IPS DF 4.7 (cell line): ENCODE measurements around the gene HELZ2.

Source experiments
- DNase-seq: peaks from one replicate; pipeline ENCODE4 v3.0.0-alpha.2; 2013; ENCODE audit warnings: low spot score; ENCODE audit errors: extremely low read depth

The HELZ2 gene

GRCh38 chr20:63598479-63599395 lies 24.7 kb upstream of the HELZ2 start:
- no peak for DNase-seq

- DNase-seq = no peak
Observed at GRCh38 chr20:63597651-63598478, 23.8 kb upstream of the HELZ2 start.

- no peak for DNase-seq
Observed at GRCh38 chr20:63596423-63596822, 22.4 kb upstream of the HELZ2 start.

GRCh38 chr20:63595416-63596127 lies 21.5 kb upstream of the HELZ2 start:
- DNase-seq = no peak

- no peak for DNase-seq
Observed at GRCh38 chr20:63594043-63594561, 20.1 kb upstream of the HELZ2 start.

GRCh38 chr20:63592661-63593060 lies 18.6 kb upstream of the HELZ2 start:
- DNase-seq = no peak

GRCh38 chr20:63591786-63592355 lies 17.8 kb upstream of the HELZ2 start:
- DNase-seq = no peak

GRCh38 chr20:63591147-63591533 lies 17.1 kb upstream of the HELZ2 start:
- no peak for DNase-seq

- DNase-seq = no peak
Observed at GRCh38 chr20:63590218-63591146, 16.4 kb upstream of the HELZ2 start.

- no peak for DNase-seq
Observed at GRCh38 chr20:63589261-63590217, 15.5 kb upstream of the HELZ2 start.

GRCh38 chr20:63588641-63589041 lies 14.6 kb upstream of the HELZ2 start:
- no peak for DNase-seq

GRCh38 chr20:63587776-63588591 lies 13.9 kb upstream of the HELZ2 start:
- no peak for DNase-seq

- DNase-seq = no peak
Observed at GRCh38 chr20:63587256-63587655, 13.2 kb upstream of the HELZ2 start.

GRCh38 chr20:63586797-63587196 lies 12.8 kb upstream of the HELZ2 start:
- no peak for DNase-seq

GRCh38 chr20:63585616-63586565 lies 11.9 kb upstream of the HELZ2 start:
- DNase-seq = no peak

GRCh38 chr20:63582382-63583063 lies 8.5 kb upstream of the HELZ2 start:
- no peak for DNase-seq
